G401 (cell line): ENCODE measurements around the gene TMPRSS3. TPM values are rescaled to one million over a fixed set of nuclear protein-coding genes. Genes with fewer than 3 reads are reported as not detected.

ENCODE experiments used
- DNase-seq: peaks from one replicate; pipeline ENCODE4 v3.0.0-alpha.2; 2015; ENCODE audit warnings: low spot score
- in situ Hi-C: cut with HindIII; loops from 2 replicates; pipeline ENCODE4 v1.10.0; 2016; ENCODE audit warnings: low sequenced_read_pairs, mixed read lengths
- total RNA-seq: library from RNA; depleted of rRNA; stranded (reverse); fragments of >200 nt; shearing (Covaris generic); gene quantifications from 2 replicates; pipeline ENCODE4 v1.2.3, GENCODE V29; 2014

The TMPRSS3 gene
- total RNA-seq, 1 experiment from 2014 or later = not detected

GRCh38 chr21:42379426-42380215 lies 16.2 kb downstream of the TMPRSS3 start:
- in situ Hi-C loops = no loop called here
- DNase-seq = no peak

GRCh38 chr21:42378418-42378817 lies 17.4 kb downstream of the TMPRSS3 start:
- in situ Hi-C loops = no loop called here

GRCh38 chr21:42377951-42378340 lies 17.9 kb downstream of the TMPRSS3 start:
- in situ Hi-C loops = no loop called here

More at GRCh38 chr21:42378418-42378817, 17.4 kb downstream of the TMPRSS3 start:
- no peak for DNase-seq

GRCh38 chr21:42377211-42377950 lies 18.5 kb downstream of the TMPRSS3 start:
- in situ Hi-C loops = no loop called here
- no peak for DNase-seq

More at GRCh38 chr21:42377951-42378340, 17.9 kb downstream of the TMPRSS3 start:
- no peak for DNase-seq

GRCh38 chr21:42376338-42376982 lies 19.4 kb downstream of the TMPRSS3 start:
- in situ Hi-C loops = no loop called here
- no peak for DNase-seq

GRCh38 chr21:42375966-42376337 lies 19.9 kb downstream of the TMPRSS3 start:
- in situ Hi-C loops = no loop called here
- no peak for DNase-seq

- in situ Hi-C loops = no loop called here
- DNase-seq = no peak
These were observed 20.3 kb downstream of the TMPRSS3 start for GRCh38 chr21:42375506-42375905.

GRCh38 chr21:42374864-42375499 lies 20.9 kb downstream of the TMPRSS3 start:
- DNase-seq = no peak
- in situ Hi-C loops = no loop called here

- no peak for DNase-seq
- in situ Hi-C loops = no loop called here
These were observed 21.4 kb downstream of the TMPRSS3 start for GRCh38 chr21:42374457-42374856.

GRCh38 chr21:42373908-42374455 lies 21.9 kb downstream of the TMPRSS3 start:
- DNase-seq = no peak
- in situ Hi-C loops = no loop called here

GRCh38 chr21:42373196-42373907 lies 22.5 kb downstream of the TMPRSS3 start:
- in situ Hi-C loops = no loop called here
- DNase-seq = no peak

- no peak for DNase-seq
These were observed 24.8 kb downstream of the TMPRSS3 start for GRCh38 chr21:42370894-42371654.

GRCh38 chr21:42369821-42370220 lies 26.0 kb downstream of the TMPRSS3 start:
- DNase-seq = no peak

More at GRCh38 chr21:42370894-42371654, 24.8 kb downstream of the TMPRSS3 start:
- in situ Hi-C loops = no loop called here

GRCh38 chr21:42367367-42368165 lies 28.3 kb downstream of the TMPRSS3 start:
- no peak for DNase-seq
- in situ Hi-C loops = no loop called here

More at GRCh38 chr21:42369821-42370220, 26.0 kb downstream of the TMPRSS3 start:
- in situ Hi-C loops = no loop called here

- in situ Hi-C loops = no loop called here
These were observed 29.4 kb downstream of the TMPRSS3 start, which contains the start of gene TFF1 for GRCh38 chr21:42366292-42367010. Gene TFF1, minus strand, starts transcription at chr21:42366535. Its CDS starts 40 bp downstream, at chr21:42366495.

GRCh38 chr21:42365770-42366169 lies 30.1 kb downstream of the TMPRSS3 start:
- in situ Hi-C loops = no loop called here
- DNase-seq = no peak

More at GRCh38 chr21:42366292-42367010, 29.4 kb downstream of the TMPRSS3 start, which contains the start of gene TFF1:
- DNase-seq = no peak
